NK-92 treated with Interleukin-12 subunit alpha and Interleukin-12 subunit beta, amount 100 ng/mL, for 24 hours (cell line): Measurements from ENCODE around the gene MRPS7.

ENCODE experiments used
- DNase-seq: peaks from one replicate; lab custom pipeline; 2025; lab: John Stamatoyannopoulos, UW

The MRPS7 gene

GRCh38 chr17:75261336-75262111 lies at the start of gene MRPS7, which contains the start of gene GGA3:
Gene MRPS7, plus strand, starts transcription at chr17:75261879. Its CDS starts 22 bp downstream, at chr17:75261901.
Gene GGA3, minus strand, starts transcription at chr17:75261606. Its CDS starts 19 bp downstream, at chr17:75261587.
- DNase-seq: peak; percentile 90

- no peak for DNase-seq
These were observed 43.5 kb upstream of the MRPS7 start for GRCh38 chr17:75218131-75218530.

GRCh38 chr17:75219815-75220214 lies 41.9 kb upstream of the MRPS7 start:
- DNase-seq: no peak

- no peak for DNase-seq
These were observed 36.7 kb upstream of the MRPS7 start for GRCh38 chr17:75225016-75225415.

- no peak for DNase-seq
These were observed 34.0 kb upstream of the MRPS7 start for GRCh38 chr17:75227729-75228128.

GRCh38 chr17:75228305-75228704 lies 33.4 kb upstream of the MRPS7 start:
- no peak for DNase-seq

- DNase-seq: no peak
These were observed 32.8 kb upstream of the MRPS7 start for GRCh38 chr17:75228847-75229246.

GRCh38 chr17:75231071-75231470 lies 30.6 kb upstream of the MRPS7 start:
- DNase-seq: no peak

- no peak for DNase-seq
These were observed 29.8 kb upstream of the MRPS7 start for GRCh38 chr17:75231741-75232464.

- DNase-seq: no peak
These were observed 28.9 kb upstream of the MRPS7 start for GRCh38 chr17:75232786-75233185.

GRCh38 chr17:75237100-75238014 lies 24.3 kb upstream of the MRPS7 start:
- DNase-seq: no peak

- DNase-seq: no peak
These were observed 23.6 kb upstream of the MRPS7 start for GRCh38 chr17:75238020-75238580.

GRCh38 chr17:75238684-75239191 lies 22.9 kb upstream of the MRPS7 start:
- DNase-seq: peak; percentile 30

GRCh38 chr17:75239214-75239613 lies 22.5 kb upstream of the MRPS7 start:
- DNase-seq: no peak

- DNase-seq: no peak
These were observed 21.8 kb upstream of the MRPS7 start for GRCh38 chr17:75239778-75240393.

- DNase-seq: peak; percentile 14
These were observed 21.1 kb upstream of the MRPS7 start for GRCh38 chr17:75240394-75241142.

- no peak for DNase-seq
These were observed 20.6 kb upstream of the MRPS7 start for GRCh38 chr17:75241143-75241430.

- DNase-seq: no peak
These were observed 20.2 kb upstream of the MRPS7 start for GRCh38 chr17:75241502-75241901.

GRCh38 chr17:75241996-75242460 lies 19.7 kb upstream of the MRPS7 start:
- DNase-seq: no peak

- no peak for DNase-seq
These were observed 19.1 kb upstream of the MRPS7 start for GRCh38 chr17:75242461-75243042.
